KMS-11 (cell line): ENCODE data around the gene BTG4.

ENCODE experiments used
- H2AFZ ChIP-seq: fragments of 200-600 bp; sonication (generic); 2 replicates; pipeline ENCODE4 v1.6.1; 2016; ENCODE audit warnings: antibody characterized with exemption, mixed run types, low read depth
- H3K27ac ChIP-seq: fragments of 200-600 bp; sonication (generic); 2 replicates; pipeline ENCODE4 v1.6.1; 2016; ENCODE audit warnings: mild to moderate bottlenecking, mixed run types
- H3K27me3 ChIP-seq: fragments of 200-600 bp; sonication (generic); 2 replicates; pipeline ENCODE4 v1.6.1; 2017; ENCODE audit warnings: mild to moderate bottlenecking, low read depth, mixed run types, moderate library complexity; ENCODE audit not compliant: insufficient read depth
- H3K36me3 ChIP-seq: fragments of 200-600 bp; sonication (generic); 2 replicates; pipeline ENCODE4 v1.6.1; 2017; ENCODE audit warnings: mild to moderate bottlenecking, mixed run types; ENCODE audit not compliant: insufficient read depth
- H3K4me1 ChIP-seq: fragments of 200-600 bp; sonication (generic); 2 replicates; pipeline ENCODE4 v1.6.1; 2016; ENCODE audit warnings: mild to moderate bottlenecking, low read depth, mixed run types; ENCODE audit not compliant: poor library complexity, severe bottlenecking
- H3K4me2 ChIP-seq: fragments of 200-600 bp; sonication (generic); 2 replicates; pipeline ENCODE4 v1.7.0; 2016; ENCODE audit warnings: mild to moderate bottlenecking, mixed run types
- H3K4me3 ChIP-seq: fragments of 200-600 bp; sonication (generic); IDR thresholded peaks from 2 replicates; pipeline ENCODE4 v1.6.1; 2017; ENCODE audit warnings: low read depth, low read length, mixed read lengths; ENCODE audit not compliant: insufficient read depth
- H3K79me2 ChIP-seq: fragments of 200-600 bp; sonication (generic); 2 replicates; pipeline ENCODE4 v1.6.1; 2016; ENCODE audit warnings: low read depth, mixed run types; ENCODE audit not compliant: insufficient read depth
- H3K9ac ChIP-seq: fragments of 200-600 bp; sonication (generic); 2 replicates; pipeline ENCODE4 v1.6.1; 2016; ENCODE audit warnings: mild to moderate bottlenecking, mixed run types
- H4K20me1 ChIP-seq: fragments of 200-600 bp; sonication (generic); 2 replicates; pipeline ENCODE4 v1.6.1; 2016; ENCODE audit warnings: mild to moderate bottlenecking, mixed run types; ENCODE audit not compliant: insufficient read depth
- CTCF ChIP-seq: fragments of 200-600 bp; sonication (generic); conservative IDR thresholded peaks from 2 replicates; pipeline ENCODE4 v1.6.1; 2017; ENCODE audit warnings: low read depth, mild to moderate bottlenecking, antibody characterized with exemption, low read length, moderate library complexity, mixed read lengths

BTG4 gene

GRCh38 chr11:111550258-111550657, 38.1 kb upstream of the BTG4 start:
- Histone ChIP-seq H3K27me3 (no peaks in the 10 kb centered on the region), H4K20me1 (no peaks in the 10 kb centered on the region), H3K9ac (no peak overlapping the region), H3K36me3 (no peaks in the 10 kb centered on the region), H3K79me2 (no peaks in the 10 kb centered on the region), H3K4me2 (no peak overlapping the region), H3K4me3 (no peak overlapping the region), H3K4me1 (peaks cover 1% of the 10 kb centered on the region), H3K27ac (no peak overlapping the region), H2AFZ (no peak overlapping the region)
- TF ChIP-seq CTCF, result no peak

- TF ChIP-seq CTCF, result no peak
Measured at GRCh38 chr11:111549869-111550203, 37.6 kb upstream of the BTG4 start.

GRCh38 chr11:111549196-111549868, 37.1 kb upstream of the BTG4 start:
- Histone ChIP-seq H3K79me2 (no peaks in the 10 kb centered on the region), H3K4me2 (no peak overlapping the region), H3K27me3 (no peaks in the 10 kb centered on the region), H3K9ac (no peak overlapping the region), H3K4me3 (no peak overlapping the region), H2AFZ (no peak overlapping the region), H3K4me1 (no peaks in the 10 kb centered on the region), H3K36me3 (no peaks in the 10 kb centered on the region), H3K27ac (no peak overlapping the region), H4K20me1 (no peaks in the 10 kb centered on the region)
- no peak for TF ChIP-seq CTCF

More at GRCh38 chr11:111549869-111550203, 37.6 kb upstream of the BTG4 start:
- H3K27ac ChIP-seq, result no peak overlapping the region
- H3K4me3 ChIP-seq, result no peak overlapping the region
- no peaks in the 10 kb centered on the region for H3K79me2 ChIP-seq
- H3K4me2 ChIP-seq, result no peak overlapping the region
- no peaks in the 10 kb centered on the region for H3K36me3 ChIP-seq
- H4K20me1 ChIP-seq, result no peaks in the 10 kb centered on the region
- H3K27me3 ChIP-seq, result no peaks in the 10 kb centered on the region
- no peak overlapping the region for H3K9ac ChIP-seq
- H2AFZ ChIP-seq, result no peak overlapping the region
- no peaks in the 10 kb centered on the region for H3K4me1 ChIP-seq

GRCh38 chr11:111548525-111548924, 36.3 kb upstream of the BTG4 start:
- no peaks in the 10 kb centered on the region for H3K4me1 ChIP-seq
- TF ChIP-seq CTCF, result no peak
- H3K79me2 ChIP-seq, result no peaks in the 10 kb centered on the region
- H4K20me1 ChIP-seq, result no peaks in the 10 kb centered on the region
- no peak overlapping the region for H3K4me2 ChIP-seq
- H3K27ac ChIP-seq, result no peak overlapping the region
- no peaks in the 10 kb centered on the region for H3K27me3 ChIP-seq
- H3K4me3 ChIP-seq, result no peak overlapping the region
- H3K9ac ChIP-seq, result no peak overlapping the region
- H3K36me3 ChIP-seq, result no peaks in the 10 kb centered on the region
- no peak overlapping the region for H2AFZ ChIP-seq
